Neural crest cell (in vitro differentiated cells): ENCODE measurements around the gene RARRES1. TPM values are rescaled to one million over a fixed set of nuclear protein-coding genes. Genes with fewer than 3 reads are reported as not detected.

Experiments
- DNase-seq: peaks from one replicate; pipeline ENCODE4 v3.0.0; 2021; ENCODE audit warnings: low read depth, mixed read lengths, low spot score
- H3K27ac Mint-ChIP-seq: one replicate; pipeline ENCODE4 v1.8.0; 2021; ENCODE audit warnings: mild to moderate bottlenecking, mixed read lengths; ENCODE audit not compliant: unreplicated experiment
- H3K27me3 Mint-ChIP-seq: 2 replicates; pipeline ENCODE4 v1.8.0; 2021; ENCODE audit warnings: low read depth, mild to moderate bottlenecking, mixed read lengths
- H3K36me3 Mint-ChIP-seq: 2 replicates; pipeline ENCODE4 v1.8.0; 2021; ENCODE audit warnings: low read depth, mild to moderate bottlenecking, mixed read lengths
- H3K4me1 Mint-ChIP-seq: 2 replicates; pipeline ENCODE4 v1.8.0; 2021; ENCODE audit warnings: mixed read lengths
- H3K4me3 Mint-ChIP-seq: one replicate; pipeline ENCODE4 v1.8.0; 2021; ENCODE audit warnings: mild to moderate bottlenecking, mixed read lengths
- H3K9me3 Mint-ChIP-seq: 2 replicates; pipeline ENCODE4 v1.8.0; 2021; ENCODE audit warnings: mixed read lengths
- total RNA-seq: library from RNA; stranded (reverse); gene quantifications from 2 replicates; pipeline ENCODE4 v1.2.1, GENCODE V29; 2021
- TF ChIP-seq, protein P1 (sequence below): fragments of 200-600 bp; sonication (generic); conservative IDR thresholded peaks from 2 replicates; pipeline ENCODE4 v1.5.0; 2021; ENCODE audit warnings: antibody characterized with exemption, mild to moderate bottlenecking

RARRES1 gene
- total RNA-seq, 1 donor from 2014 or later, result 1.4 TPM

GRCh38 chr3:158763421-158763820, 31.2 kb upstream of the RARRES1 start:
- Mint-ChIP-seq H3K27ac (no peak overlapping the region), H3K4me1 (peaks cover 6% of the 10 kb centered on the region), H3K27me3 (no peaks in the 10 kb centered on the region), H3K4me3 (no peak overlapping the region), H3K9me3 (no peaks in the 10 kb centered on the region), H3K36me3 (peaks cover 5% of the 10 kb centered on the region)
- TF ChIP-seq, protein P1, sequence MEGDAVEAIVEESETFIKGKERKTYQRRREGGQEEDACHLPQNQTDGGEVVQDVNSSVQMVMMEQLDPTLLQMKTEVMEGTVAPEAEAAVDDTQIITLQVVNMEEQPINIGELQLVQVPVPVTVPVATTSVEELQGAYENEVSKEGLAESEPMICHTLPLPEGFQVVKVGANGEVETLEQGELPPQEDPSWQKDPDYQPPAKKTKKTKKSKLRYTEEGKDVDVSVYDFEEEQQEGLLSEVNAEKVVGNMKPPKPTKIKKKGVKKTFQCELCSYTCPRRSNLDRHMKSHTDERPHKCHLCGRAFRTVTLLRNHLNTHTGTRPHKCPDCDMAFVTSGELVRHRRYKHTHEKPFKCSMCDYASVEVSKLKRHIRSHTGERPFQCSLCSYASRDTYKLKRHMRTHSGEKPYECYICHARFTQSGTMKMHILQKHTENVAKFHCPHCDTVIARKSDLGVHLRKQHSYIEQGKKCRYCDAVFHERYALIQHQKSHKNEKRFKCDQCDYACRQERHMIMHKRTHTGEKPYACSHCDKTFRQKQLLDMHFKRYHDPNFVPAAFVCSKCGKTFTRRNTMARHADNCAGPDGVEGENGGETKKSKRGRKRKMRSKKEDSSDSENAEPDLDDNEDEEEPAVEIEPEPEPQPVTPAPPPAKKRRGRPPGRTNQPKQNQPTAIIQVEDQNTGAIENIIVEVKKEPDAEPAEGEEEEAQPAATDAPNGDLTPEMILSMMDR, result no peak
- DNase-seq, result no peak

- Mint-ChIP-seq H3K36me3 (peaks cover 5% of the 10 kb centered on the region), H3K4me1 (no peaks in the 10 kb centered on the region), H3K4me3 (no peak overlapping the region), H3K27ac (no peak overlapping the region), H3K9me3 (no peaks in the 10 kb centered on the region), H3K27me3 (no peaks in the 10 kb centered on the region)
- no peak for DNase-seq
- TF ChIP-seq, protein P1, result no peak
Measured at GRCh38 chr3:158762701-158763100, 30.4 kb upstream of the RARRES1 start.

DNA sequence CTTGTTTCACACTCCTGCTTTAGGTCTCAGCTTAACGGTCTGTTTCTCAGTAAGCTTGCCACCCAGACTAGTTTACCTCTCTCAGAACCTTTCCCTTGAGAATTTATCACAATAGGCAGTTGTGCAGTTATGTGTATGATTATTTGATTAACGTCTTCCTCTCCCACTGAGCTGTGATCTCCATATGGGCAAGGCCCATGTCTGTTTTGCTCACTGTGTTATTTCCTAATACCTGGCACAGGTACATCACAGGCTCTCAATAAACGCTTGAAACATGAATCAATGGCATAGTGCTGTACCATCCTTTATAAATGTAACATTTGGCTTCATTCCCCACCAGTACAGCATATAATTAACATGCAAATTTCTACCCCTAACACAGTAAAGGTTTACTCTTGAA, 29.1 kb upstream of the RARRES1 start:
- no peak overlapping the region for H3K4me3 Mint-ChIP-seq
- peaks cover 5% of the 10 kb centered on the region for H3K36me3 Mint-ChIP-seq
- H3K27me3 Mint-ChIP-seq, result no peaks in the 10 kb centered on the region
- H3K4me1 Mint-ChIP-seq, result no peaks in the 10 kb centered on the region
- no peaks in the 10 kb centered on the region for H3K9me3 Mint-ChIP-seq
- DNase-seq, result no peak
- TF ChIP-seq, protein P1, result no peak
- H3K27ac Mint-ChIP-seq, result no peak overlapping the region

DNA sequence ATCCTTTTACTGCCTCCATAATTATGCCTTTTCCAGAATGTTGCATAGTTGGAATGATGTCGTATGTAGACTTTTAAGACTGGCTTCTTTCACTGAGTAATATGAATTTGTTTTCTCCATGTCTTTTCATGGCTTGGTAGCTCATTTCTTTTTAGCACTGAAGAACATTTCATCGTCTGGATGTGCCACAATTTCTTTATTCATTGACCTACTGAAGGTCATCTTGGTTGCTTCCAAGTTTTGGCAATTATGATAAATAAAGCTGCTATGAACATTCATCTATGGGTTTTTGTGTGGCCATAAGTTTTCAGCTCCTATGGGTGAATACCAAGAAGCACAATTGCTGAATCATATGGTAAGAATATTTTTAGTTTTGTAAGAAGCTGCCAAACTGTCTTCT, 23.2 kb upstream of the RARRES1 start:
- H3K27ac Mint-ChIP-seq, result no peak overlapping the region
- no peaks in the 10 kb centered on the region for H3K27me3 Mint-ChIP-seq
- no peaks in the 10 kb centered on the region for H3K9me3 Mint-ChIP-seq
- no peaks in the 10 kb centered on the region for H3K36me3 Mint-ChIP-seq
- TF ChIP-seq, protein P1, result no peak
- H3K4me3 Mint-ChIP-seq, result no peak overlapping the region
- no peak for DNase-seq
- no peaks in the 10 kb centered on the region for H3K4me1 Mint-ChIP-seq

- H3K4me3 Mint-ChIP-seq, result no peak overlapping the region
- H3K36me3 Mint-ChIP-seq, result no peaks in the 10 kb centered on the region
- DNase-seq, result no peak
- H3K27me3 Mint-ChIP-seq, result no peaks in the 10 kb centered on the region
- no peaks in the 10 kb centered on the region for H3K4me1 Mint-ChIP-seq
- no peaks in the 10 kb centered on the region for H3K9me3 Mint-ChIP-seq
- H3K27ac Mint-ChIP-seq, result no peak overlapping the region
- TF ChIP-seq, protein P1, result no peak
Measured at GRCh38 chr3:158753854-158754253, 21.6 kb upstream of the RARRES1 start.

DNA sequence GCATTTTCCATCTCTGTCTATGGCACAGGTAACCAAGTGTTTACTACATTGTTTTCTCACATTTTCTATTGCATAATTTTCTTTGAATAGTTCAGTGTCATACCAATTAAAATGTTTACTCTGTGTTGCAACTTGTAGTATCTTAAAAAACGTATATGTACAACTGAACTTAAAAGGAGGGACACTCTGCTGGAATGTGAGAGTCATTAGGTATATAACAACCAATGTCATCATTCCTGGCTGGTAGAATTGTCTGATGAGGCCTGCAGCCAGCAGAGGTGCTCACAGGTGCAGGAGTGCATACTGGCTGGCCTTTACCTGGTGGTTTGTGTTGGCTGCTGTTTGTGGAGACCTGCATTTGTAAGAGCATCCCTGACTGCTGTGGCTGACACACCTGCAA, 19.1 kb upstream of the RARRES1 start:
- H3K36me3 Mint-ChIP-seq, result no peaks in the 10 kb centered on the region
- no peaks in the 10 kb centered on the region for H3K9me3 Mint-ChIP-seq
- H3K4me3 Mint-ChIP-seq, result no peak overlapping the region
- no peak for DNase-seq
- H3K4me1 Mint-ChIP-seq, result no peaks in the 10 kb centered on the region
- TF ChIP-seq, protein P1, result no peak
- H3K27ac Mint-ChIP-seq, result no peak overlapping the region
- H3K27me3 Mint-ChIP-seq, result no peaks in the 10 kb centered on the region
